GM18867 (cell line): Measurements from ENCODE around the gene LILRA6.
"Not testable (repeated sequence)": the region's sequence is repeated elsewhere in the genome, so short reads cannot be mapped to it uniquely, and the experiment has no call there.

ENCODE experiments used
- ATAC-seq: cut with Tn5 transposase; IDR thresholded peaks from one replicate; pipeline ENCODE4 v1.9.1; 2021; ENCODE audit warnings: mild to moderate bottlenecking, moderate library complexity; ENCODE audit not compliant: unreplicated experiment

The LILRA6 gene

DNA sequence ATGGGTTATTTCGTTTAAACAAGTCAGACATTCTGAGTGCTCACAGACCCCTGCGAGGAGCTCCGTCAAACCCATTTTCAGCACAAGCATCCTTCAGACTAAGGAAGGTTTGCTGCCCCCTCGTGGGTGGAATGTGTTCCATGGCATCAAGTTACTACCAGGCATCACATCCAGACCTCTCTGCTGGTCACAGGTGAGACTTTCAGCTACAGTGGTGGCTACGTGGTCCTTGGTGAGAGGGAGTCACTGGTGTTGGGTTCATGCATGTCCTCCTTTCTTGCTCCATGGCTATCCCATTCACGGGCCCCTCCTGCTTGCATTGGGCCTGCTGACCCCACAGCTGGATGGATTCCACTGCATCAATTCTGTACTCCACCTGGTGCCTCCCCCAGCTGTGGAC lies 23.5 kb upstream of the LILRA6 start:
- no peak for ATAC-seq

DNA sequence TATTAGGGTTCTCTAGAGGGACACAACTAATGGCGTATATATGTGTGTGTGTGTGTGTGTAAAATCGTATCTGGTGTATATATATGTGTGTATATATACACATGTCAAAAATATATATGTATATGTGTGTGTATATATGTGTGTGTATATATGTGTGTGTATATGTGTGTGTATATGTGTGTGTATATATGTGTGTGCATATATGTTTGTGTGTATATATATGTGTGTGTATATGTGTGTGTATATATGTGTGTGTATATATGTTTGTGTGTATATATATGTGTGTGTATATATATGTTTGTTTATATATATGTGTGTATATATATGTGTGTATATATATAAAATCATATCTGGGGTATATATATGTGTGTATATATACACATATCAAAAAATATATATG lies 19.9 kb upstream of the LILRA6 start:
- ATAC-seq: no peak

DNA sequence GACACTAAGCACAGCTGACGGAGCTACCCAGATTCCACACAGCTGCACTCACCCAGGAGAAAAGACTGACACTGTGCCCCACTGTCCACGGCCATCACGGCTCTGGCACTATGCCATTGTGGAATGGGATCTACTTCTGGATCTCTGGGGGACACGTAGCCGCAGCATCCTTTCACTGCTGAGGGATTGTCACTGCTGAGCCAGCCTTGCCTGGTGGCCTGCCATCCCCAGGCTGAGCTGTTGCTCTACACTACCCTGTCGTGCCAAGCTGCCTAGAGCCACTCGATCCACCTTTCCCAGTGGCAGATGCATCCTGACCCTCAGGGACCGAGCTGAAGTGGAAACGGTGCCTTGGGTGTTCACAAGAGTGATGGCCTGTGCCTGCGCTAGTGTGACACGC lies 19.5 kb upstream of the LILRA6 start:
- ATAC-seq: no peak

DNA sequence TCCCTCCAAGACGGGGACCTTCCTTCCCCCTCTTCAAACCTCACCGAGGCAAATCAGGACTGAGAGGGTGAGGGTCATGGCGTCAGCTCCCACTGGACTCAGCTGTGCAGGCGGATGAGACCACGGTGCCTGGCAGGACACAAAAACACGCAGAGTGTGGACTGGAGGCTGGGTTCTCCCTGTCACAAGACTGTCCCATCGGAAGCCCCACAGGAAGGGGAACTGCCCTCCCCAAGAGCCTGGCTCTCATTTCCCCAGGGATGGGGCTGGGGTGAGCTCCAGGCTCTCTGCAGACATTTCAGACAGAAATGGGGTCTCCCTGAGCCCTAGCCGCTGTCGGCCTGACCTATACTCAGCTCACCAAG lies 14.5 kb upstream of the LILRA6 start, which contains the start of gene LILRB5:
TSS of gene LILRB5 (minus strand) at position 158 of the 365 bp plus-strand sequence. CDS start at position 78, 80 bp downstream.
- no peak for ATAC-seq

DNA sequence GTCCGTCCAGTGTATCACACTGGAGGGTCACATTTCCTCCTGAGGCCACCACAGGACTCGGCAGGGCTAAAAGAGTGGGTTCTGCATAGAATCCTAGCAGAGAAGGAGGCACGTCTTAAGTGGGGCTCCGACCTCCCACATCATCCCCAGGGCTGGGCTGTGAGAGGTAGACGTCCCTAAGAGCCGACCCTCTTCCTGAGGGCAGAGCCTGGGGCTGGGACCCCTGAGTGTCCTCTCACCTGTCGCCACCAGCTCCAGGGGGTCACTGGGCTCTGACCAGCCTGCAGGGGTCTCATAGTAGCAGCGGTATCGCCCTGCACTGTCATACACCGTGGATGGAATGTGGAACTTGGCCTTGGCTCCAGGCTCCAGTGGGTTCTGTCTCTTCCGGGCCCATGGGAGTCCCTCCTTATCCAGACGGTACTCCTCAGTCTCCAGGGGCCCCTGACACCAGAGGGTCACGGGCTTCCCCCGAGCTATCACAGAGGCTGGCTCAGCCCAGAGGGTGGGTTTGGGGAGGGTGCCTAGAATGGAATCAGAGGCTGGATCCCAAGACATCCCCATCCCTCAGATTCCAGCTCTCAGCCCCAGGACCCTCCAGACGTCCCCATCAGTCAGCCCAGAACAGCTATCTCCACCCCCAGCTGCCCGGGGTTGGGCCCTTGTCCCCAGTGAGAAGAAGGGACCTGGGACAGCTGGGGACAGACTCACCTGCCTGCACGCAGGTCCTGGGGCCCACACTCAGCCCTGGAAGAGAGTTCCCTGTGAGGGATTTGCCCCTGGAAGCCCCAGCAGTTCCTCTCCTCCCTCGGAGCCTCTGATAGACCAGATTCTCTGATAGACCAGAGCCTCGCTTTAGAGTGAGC lies 13.9 kb upstream of the LILRA6 start:
- ATAC-seq: no peak

DNA sequence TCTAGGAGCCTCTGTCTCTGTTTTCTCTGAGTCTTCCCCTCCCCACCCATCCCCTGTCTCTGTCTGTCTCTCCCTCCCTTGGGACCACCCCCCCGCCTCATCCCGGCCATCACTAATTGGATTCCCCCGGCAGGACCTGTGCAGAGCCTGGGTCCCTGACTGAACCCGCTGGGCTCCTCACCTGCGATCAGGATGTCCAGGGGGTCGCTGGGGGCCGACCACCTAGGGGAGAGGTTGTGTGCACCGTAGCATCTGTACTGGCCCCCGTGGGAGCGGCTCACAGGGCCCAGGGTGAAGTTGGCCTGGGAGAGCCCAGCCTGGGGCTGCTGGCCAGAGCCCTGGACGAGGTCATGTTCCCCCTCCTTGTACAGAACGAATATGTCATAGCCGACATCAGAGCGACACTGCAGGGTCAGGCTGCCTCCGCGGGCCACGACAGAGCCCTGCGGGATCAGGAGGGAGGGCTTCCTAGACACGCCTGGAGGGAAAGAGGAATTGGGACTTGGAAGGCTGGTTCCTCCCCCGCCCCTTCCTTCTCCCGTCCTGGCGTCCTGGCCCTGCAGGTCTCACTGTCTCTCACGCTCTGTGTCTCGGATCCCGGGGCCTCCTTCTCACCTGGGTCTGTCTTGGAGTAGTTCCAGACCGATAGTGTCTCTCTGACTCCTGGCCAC lies 12.7 kb upstream of the LILRA6 start:
- no peak for ATAC-seq

DNA sequence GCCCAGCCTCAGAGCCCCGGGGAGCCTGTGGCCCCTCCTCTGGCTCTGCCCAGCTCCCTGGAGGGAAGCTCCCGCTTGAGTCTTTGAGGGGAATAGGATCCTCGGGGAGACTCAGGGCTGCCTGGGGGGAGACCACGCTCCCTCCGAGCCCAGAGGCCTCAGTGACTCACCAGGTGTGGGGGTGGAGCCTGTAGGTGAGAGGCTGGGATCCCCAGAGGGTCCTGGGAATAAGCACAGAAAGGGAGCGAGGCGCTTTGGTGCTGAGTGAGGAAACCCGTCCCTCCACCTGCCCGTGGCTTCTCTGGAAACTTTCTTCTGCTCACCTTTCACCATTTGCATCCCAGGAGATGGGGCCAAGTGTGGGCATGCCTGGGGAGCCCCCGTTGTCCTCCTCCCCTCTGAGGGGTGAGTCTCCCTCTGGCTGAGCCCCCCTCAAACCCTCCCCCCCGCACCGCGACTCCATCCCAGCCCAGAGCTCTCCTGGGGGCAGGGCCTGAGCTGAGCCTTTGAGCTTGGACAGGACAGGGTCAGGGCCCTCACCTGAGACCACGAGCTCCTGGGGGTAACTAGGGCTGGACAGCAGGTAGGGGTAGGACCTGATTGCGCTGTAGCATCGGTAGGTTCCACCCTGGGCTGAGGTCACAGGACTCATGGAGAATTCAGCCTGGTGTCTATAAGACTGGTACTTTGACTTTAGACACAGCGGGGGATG lies 11.8 kb upstream of the LILRA6 start:
- ATAC-seq: no peak

DNA sequence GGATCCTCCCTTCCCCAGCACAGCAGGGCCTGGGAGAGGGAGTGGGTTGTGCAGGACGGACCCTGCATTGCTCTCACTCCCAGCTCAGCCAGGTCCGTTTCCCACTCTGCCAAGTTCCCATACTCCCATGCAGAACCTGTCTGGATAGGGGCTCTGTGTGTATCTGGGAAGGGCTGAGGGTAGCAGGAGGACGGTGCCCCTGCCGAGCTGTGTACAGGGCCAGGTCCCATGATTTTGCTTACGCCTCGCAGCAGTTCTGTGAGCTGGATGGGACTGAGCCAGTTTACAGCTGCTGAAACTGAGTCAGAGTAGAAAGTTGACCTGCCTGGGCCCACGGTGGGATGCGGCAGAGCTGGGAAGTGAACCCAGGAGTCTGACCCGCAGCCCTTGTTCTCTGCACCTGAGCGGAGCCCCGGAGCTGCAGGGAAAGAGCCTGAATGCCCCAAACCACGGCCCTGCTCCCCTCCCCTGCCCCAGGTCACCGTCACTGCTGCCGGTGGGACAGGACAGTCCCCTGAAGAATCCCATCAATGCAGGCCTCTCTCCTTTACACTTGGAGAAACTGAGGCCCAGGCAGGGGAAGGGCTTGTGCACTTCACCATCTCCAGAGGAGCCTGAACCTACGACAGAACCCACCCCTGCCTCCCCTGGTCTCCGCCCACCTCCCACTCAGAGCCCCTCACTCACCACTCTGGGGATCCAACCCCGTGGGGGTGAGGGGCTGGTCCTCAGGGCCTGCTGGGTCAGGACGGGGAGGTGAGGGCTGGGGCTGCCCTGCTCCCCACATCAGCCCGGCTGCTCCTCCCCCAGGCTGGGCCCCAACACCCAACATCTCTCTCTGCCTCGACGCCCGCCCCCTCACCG lies 11.0 kb upstream of the LILRA6 start:
- ATAC-seq: no peak

DNA sequence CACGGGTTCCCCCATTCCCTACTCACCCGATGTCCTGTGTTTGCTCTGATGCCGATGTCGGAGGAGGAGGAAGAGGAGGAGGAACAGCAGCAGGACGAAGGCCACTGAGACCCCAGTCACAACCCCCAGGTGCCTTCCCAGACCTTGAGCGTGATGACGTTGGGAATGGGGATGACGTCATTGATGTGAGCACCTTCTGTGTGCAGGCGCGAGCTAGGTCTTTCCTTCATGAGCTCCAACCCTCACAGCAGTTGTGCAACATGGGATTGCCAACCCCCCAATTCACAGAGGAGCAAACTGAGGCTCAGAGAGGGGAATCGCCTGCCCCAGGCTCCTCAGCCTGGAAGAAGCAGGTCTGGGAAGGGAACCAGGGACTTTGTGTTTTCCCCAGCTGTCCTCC lies 10.3 kb upstream of the LILRA6 start:
- ATAC-seq: no peak

DNA sequence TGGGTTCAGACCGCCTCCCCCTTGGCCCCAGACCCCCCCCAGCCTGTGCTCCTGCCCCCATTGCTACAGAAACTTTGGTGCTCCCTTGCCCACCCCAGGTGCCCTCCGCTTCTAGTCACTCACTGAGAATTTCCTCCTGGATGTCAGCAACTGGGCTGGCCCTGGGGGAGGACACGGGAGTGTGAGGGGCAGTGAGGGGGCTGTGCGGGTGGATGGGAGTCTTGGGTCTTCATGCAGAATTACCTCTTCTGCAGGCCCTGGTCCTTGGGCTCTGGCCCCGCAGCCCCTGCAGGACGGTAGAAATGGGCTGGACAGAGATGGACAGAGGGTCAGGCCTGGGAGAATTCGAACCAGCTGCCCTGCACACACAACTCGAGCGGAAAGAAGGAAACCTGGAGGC lies 9.7 kb upstream of the LILRA6 start:
- ATAC-seq: no peak

DNA sequence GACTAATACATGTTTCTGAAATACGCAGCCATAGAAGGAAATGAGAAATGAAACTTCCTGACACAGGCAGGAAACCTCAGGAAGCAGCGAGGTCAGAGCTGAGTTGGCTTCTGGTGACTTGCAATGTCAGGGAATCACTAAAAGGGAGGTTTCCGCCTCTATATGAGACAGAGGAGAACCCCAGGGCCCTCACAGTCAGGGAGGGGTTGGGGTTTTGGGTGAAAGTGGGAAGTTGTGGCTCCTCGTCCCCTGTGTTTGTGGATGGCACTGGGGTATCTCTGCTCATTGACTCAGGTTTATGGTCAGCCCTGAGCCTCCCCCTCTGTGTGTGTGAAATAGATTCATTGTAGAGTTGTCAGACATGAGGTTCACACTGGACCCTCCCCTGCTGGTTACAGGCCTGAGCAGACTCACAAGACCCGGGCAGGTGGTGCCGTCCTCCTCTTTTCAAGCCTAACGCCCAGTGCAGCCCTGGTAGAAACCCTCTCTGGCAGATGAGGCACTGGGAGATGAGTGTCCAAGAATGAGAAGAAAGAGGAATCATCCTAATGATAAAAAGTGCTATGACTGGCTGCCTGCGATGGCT lies 5.5 kb upstream of the LILRA6 start:
- no peak for ATAC-seq

DNA sequence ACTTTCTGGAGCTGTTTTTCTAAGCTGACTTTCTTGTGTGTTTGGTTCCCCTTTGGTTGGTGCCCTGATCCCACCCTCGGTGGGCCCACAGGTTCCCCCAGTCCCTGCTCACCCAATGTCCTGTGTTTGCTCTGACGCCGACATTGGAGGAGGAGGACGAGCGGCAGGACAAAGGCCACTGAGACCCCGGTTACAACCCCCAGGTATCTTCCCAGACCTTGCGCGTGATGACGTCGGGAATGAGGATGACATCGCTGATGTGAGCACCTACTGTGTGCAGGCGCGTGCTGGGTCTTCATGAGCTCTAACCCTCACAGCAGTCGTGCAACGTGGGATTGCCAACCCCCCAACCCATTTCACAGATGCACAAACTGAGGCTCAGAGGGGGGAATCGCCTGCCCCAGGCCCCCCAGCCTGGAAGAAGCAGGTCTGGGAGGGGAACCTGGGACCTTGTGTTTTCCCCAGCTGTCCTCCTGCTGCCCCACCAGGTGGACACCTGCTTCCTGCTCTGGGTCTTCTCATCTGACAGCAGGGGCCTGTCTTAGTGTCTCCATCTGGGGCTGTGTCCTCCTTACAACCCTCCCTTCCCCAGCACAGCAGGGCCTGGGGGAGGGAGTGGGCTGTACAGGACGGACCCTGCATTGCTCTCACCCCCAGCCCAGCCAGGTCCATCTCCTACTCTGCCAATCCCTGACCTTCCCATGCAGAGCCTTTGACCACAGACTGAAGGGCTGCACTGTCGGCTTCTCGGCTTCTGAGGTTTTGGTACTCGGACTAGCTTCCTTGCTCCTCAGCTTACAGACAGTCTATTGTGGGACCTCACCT lies 4.7 kb upstream of the LILRA6 start:
- ATAC-seq: no peak

DNA sequence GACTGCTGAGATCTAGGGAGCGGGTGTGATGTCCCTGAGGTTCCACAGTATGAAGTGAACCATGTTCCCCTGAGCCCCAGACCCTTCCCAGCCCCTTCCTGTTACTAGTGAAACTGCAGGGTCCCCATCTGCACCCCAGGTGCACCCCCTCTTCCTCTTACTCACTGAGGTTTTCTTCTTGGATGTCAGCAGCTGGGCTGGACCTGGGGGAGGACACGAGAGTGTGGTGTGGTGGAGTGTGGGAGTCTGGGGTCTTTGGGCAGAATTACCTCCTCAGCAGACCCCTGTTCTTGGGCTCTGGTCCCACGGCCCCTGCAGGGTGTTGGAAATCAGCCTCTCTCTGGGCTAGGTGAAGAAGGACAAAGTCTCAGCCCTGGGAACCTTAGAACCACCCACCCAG lies 3.3 kb upstream of the LILRA6 start:
- no peak for ATAC-seq

DNA sequence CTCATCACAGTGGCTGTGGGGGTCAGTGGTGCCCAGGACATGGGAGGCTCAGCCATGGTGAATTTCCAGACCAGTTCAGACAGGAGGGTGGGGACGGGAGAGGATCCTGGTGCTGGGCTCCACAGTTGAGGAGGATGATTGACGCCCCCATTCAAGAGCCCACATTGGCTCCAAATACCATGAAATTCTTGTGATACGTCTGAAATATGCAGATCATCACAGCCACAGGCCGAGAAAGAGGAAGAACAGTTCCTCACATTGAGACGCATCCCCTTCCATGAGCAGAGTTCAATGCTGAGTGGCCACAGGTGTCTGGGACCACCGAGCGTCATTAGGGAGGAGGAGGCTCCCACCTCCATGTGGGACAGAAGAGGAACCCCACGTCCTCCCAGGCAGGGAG lies 1.2 kb upstream of the LILRA6 start:
- ATAC-seq: not testable (repeated sequence)

DNA sequence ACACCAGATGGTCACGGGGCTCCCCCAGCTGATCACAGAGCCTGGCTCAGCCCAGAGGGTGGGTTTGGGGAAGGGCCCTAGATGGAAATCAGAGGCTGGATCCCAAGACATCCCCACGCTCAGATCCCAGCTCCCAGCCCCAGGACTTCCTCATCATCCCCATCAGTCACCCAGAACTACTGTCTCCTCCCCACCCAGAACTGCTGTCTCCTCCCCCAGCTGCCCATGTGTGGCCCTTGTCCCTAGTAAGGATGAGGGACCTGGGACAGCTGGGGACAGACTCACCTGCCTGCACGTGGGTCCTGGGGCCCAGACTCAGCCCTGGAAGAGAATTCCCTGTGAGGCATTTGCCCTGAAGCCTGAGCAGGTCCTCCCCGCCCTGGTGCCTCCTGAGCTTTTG lies 356 bp downstream of the LILRA6 start:
- not testable (repeated sequence) for ATAC-seq

DNA sequence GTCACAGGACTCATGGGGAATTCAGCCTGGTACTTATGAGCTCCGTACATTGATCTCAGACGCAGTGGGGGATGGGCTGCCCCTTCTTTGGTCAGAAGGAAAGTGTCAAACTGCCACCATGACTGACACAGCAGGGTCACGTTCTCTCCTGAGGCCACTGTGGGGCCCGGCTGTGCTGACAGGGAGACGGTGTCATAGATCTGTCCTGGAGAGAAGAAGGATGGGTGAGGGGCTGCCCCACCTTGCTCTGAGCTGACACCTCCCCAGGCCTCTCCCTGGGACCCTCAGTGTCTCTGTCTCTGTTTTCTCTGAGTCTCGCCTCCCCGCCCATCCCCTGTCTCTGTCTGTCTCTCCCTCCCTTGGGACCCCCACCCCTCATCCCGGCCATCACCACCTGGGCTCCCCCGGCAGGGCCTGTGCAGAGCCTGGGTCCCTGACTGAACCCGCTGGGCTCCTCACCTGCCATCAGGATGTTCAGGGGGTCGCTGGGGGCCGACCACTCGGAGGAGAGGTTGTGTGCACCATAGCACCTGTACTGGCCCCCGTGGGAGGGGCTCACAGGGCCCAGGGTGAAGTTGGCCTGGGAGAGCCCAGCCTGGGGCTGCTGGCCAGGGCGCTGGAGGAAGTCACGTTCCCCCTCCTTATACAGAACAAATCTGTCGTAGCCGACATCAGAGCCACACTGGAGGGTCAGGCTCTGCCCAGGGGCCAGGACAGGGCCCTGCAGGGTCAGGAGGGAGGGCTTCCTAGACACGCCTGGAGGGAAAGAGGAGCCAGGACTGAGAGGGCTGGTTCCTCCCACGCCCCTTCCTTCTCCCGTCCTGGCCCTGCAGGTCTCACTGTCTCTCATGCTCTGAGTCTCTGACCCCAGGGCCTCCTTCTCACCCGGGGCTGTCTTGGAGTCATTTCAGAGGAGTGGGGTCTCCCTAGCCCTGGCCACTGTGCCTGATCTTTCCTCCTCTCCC lies 1.9 kb downstream of the LILRA6 start:
- ATAC-seq: not testable (repeated sequence)

DNA sequence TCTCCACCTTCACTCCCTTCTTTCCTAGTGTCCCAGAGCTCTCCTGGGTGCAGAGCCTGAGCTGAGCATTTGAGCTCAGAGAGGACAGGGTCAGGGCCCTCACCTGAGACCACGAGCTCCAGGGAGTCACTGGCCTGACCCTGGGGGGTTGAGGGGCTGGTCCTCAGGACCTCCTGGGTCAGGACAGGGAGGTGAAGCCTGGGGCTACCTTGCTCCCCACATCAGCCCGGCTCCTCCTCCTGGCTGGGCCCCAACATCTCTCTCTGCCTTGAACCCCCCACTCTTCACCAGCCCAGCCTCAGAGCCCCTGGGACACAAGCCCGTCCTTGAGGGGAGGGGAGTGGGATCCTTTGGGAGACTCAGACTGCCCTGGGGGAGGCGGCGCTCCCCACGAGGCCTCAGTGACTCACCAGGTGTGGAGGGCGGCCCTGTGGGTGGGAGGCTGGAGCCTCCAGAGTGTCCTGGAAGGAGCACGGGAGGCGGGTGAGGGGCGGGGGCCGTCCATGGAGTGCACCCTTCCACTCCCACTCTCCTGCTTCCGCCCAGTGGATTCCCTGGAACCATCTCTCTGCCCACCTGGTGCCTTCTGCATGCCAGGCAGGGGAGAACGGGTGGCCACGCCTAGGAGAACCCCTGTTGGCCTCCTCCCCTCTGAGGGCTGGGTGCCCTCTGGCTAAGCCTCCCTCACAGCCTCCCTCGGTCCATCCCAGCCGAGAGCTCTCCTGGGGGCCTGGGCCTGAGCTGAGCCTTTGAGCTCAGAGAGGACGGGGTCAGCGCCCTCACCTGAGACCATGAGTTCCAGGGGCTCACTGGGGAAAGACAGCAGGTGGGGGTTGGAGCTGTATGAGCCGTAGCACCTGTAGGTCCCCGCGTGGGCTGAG lies 2.9 kb downstream of the LILRA6 start:
- ATAC-seq: not testable (repeated sequence)
